Measurements from ENCODE around the gene AIFM2.

The AIFM2 gene

GRCh38 chr10:70139997-70140250 lies 7.3 kb upstream of the AIFM2 start:
- H3K4me3 ChIP-seq (ENCODE audit: low read depth, low read length): no peak overlapping the region
- TF ChIP-seq, protein P1, sequence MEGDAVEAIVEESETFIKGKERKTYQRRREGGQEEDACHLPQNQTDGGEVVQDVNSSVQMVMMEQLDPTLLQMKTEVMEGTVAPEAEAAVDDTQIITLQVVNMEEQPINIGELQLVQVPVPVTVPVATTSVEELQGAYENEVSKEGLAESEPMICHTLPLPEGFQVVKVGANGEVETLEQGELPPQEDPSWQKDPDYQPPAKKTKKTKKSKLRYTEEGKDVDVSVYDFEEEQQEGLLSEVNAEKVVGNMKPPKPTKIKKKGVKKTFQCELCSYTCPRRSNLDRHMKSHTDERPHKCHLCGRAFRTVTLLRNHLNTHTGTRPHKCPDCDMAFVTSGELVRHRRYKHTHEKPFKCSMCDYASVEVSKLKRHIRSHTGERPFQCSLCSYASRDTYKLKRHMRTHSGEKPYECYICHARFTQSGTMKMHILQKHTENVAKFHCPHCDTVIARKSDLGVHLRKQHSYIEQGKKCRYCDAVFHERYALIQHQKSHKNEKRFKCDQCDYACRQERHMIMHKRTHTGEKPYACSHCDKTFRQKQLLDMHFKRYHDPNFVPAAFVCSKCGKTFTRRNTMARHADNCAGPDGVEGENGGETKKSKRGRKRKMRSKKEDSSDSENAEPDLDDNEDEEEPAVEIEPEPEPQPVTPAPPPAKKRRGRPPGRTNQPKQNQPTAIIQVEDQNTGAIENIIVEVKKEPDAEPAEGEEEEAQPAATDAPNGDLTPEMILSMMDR (IDR thresholded peaks at IDR 0.05; ENCODE audit: low read depth, low read length): no peak
- no peaks in the 10 kb centered on the region for H3K27me3 ChIP-seq (ENCODE audit: insufficient read depth, low read depth, severe bottlenecking)
- H3K36me3 ChIP-seq: no peaks in the 10 kb centered on the region
- no peak for DNase-seq
- no peaks in the 10 kb centered on the region for H3K9me3 ChIP-seq (ENCODE audit: severe bottlenecking)
- no peak overlapping the region for H3K27ac ChIP-seq

DNA sequence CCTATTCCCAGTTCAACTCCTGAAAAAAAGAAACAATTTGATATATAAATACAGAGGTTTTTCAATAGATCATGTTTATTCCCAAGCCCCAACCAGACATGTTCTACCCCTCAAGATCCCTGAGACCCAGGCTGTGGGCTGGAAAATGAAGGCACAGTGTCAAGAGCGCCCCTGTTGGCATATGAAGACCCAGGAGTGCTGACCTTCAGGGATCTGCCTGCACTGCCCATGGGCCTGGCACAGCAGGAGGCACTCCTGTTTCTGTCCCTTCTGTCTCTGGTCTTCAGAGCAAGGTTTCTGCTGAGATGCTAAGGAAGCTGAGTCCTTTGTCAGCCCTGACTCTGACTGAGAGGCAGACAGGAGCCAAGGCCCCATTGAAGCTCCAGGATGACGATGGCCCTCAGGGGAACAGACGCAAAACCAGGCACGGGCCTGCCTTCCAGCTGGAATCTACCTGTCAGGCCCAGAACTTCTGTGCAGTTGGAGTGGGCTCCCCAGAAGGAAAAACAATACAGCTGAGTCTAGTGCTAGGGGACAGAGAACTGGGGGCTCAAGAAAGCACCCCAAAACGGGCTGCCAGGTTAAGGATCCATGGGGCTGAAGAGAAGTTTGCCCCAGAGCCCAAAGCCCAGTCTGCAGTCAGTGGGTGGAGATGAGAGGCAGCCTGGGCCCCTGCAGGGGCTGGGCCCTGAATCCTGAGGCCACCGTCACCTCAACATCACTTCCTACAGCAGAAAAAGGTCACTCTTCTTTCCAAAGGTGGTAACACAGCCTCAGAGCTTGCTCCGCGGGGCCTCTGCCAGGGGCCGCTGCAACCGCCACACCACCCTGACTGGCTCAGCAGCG lies 6.7 kb upstream of the AIFM2 start:
- Histone ChIP-seq H3K27me3 (ENCODE audit: insufficient read depth, low read depth, severe bottlenecking) (no peaks in the 10 kb centered on the region), H3K4me3 (ENCODE audit: low read depth, low read length) (no peak overlapping the region), H3K36me3 (no peaks in the 10 kb centered on the region), H3K27ac (no peak overlapping the region), H3K9me3 (ENCODE audit: severe bottlenecking) (no peaks in the 10 kb centered on the region)
- no peak for DNase-seq
- TF ChIP-seq, protein P1 (IDR thresholded peaks at IDR 0.05; ENCODE audit: low read depth, low read length): no peak

DNA sequence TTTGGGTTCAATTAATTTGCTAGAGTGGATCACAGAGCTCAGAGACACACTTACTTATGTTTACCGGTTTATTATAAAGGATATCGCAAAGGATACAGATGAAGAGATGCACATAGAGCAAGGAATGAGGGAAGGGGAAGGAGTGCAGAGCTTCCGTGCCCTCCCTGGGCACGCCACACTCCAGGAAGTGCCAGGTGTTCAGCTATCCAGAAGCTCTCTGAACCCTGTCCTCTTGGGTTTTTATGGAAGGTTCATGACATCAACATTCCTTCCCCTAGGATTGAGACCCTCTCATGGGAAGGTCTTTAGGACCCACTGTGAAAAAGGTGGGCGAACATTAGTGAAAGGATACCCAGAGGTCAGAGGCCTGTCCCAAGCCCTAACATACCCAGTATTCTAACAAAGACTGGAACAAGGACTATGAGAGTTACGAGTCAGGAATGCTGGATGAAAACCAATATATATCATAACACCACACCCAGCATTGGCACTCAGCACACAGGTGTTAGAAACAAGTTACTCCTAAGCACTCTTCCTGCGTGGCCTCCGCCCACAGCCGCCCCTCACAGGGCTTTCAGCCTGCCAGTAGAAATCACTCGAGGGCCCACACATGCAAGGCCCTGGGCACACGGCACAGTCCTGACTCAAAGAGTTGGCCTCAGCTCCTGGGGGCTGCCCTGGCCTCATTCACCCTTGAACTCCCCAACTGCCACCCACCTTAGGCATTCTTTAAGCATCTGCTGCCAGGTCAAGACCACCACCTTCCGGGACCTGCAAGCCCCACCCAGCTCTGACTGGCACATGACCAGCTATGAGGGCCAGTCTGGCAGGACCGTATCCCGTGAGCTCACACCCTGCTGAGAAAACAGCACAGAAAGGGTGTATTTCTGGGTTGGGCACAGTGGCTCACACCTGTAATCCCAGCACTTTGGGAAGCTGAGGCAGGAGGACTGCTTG lies 5.6 kb upstream of the AIFM2 start:
- no peak overlapping the region for H3K27ac ChIP-seq
- no peak for DNase-seq

DNA sequence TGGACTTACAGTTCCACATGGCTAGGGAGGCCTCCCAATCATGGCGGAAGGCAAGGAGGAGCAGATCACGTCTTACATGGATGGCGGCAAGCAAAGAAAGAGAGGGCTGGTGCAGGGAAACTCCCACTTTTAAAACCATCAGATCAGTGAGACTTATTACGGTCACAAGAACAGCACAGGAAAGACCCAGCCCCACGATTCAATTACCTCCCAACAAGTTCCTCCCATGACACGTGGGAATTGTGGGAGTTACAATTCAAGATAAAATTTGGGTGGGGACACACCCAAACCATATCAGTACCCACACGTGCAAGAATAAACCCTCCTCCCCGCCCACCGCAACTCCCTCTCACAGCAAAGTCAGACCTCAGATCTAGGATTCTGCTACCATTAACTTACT lies 4.5 kb upstream of the AIFM2 start:
- H3K4me3 ChIP-seq (ENCODE audit: low read depth, low read length): no peak overlapping the region
- TF ChIP-seq, protein P1 (IDR thresholded peaks at IDR 0.05; ENCODE audit: low read depth, low read length): no peak
- H3K27me3 ChIP-seq (ENCODE audit: insufficient read depth, low read depth, severe bottlenecking): no peaks in the 10 kb centered on the region
- no peak for DNase-seq
- H3K9me3 ChIP-seq (ENCODE audit: severe bottlenecking): no peaks in the 10 kb centered on the region
- no peaks in the 10 kb centered on the region for H3K36me3 ChIP-seq
- no peak overlapping the region for H3K27ac ChIP-seq

More for the DNA sequence above, 5.6 kb upstream of the AIFM2 start:
- no peaks in the 10 kb centered on the region for H3K27me3 ChIP-seq (ENCODE audit: insufficient read depth, low read depth, severe bottlenecking)
- no peaks in the 10 kb centered on the region for H3K9me3 ChIP-seq (ENCODE audit: severe bottlenecking)
- no peak overlapping the region for H3K4me3 ChIP-seq (ENCODE audit: low read depth, low read length)
- TF ChIP-seq, protein P1 (IDR thresholded peaks at IDR 0.05; ENCODE audit: low read depth, low read length): no peak
- H3K36me3 ChIP-seq: no peaks in the 10 kb centered on the region

GRCh38 chr10:70135684-70136083 lies 3.1 kb upstream of the AIFM2 start:
- no peak for DNase-seq
- Histone ChIP-seq H3K36me3 (no peaks in the 10 kb centered on the region), H3K9me3 (ENCODE audit: severe bottlenecking) (no peaks in the 10 kb centered on the region), H3K4me3 (ENCODE audit: low read depth, low read length) (no peak overlapping the region), H3K27me3 (ENCODE audit: insufficient read depth, low read depth, severe bottlenecking) (no peaks in the 10 kb centered on the region), H3K27ac (no peak overlapping the region)
- TF ChIP-seq, protein P1 (IDR thresholded peaks at IDR 0.05; ENCODE audit: low read depth, low read length): no peak

All from WERI-Rb-1 (cell line).